ENCODE data around the gene HOXA5.

- TF ChIP-seq CTCF (IDR thresholded peaks at IDR 0.05) (no peak), POLR2A (IDR thresholded peaks at IDR 0.05) (no peak)
These were observed 28.1 kb downstream of the HOXA5 start for GRCh38 chr7:27115221-27116026.

All from heart left ventricle (tissue), 13 donors.